Neuronal stem cell (in vitro differentiated cells): ENCODE measurements around the gene CUL1.
"Not testable (repeated sequence)": the region's sequence is repeated elsewhere in the genome, so short reads cannot be mapped to it uniquely, and the experiment has no call there.

Source experiments
- DNase-seq: peaks from one replicate; pipeline ENCODE4 v3.0.0-alpha.2; 2013; ENCODE audit warnings: low spot score
- H2AFZ ChIP-seq: one replicate; pipeline ENCODE4 v1.6.1; 2013; ENCODE audit warnings: mild to moderate bottlenecking, low read length, inconsistent platforms
- H2AK5ac ChIP-seq: 2 replicates; pipeline ENCODE4 v1.6.1; 2013; ENCODE audit warnings: low read depth, mild to moderate bottlenecking, inconsistent platforms, low read length, moderate library complexity, mixed read lengths
- H2BK120ac ChIP-seq: 2 replicates; pipeline ENCODE4 v1.6.1; 2013; ENCODE audit warnings: low read depth, mild to moderate bottlenecking, inconsistent platforms, low read length, moderate library complexity, mixed read lengths
- H2BK12ac ChIP-seq: one replicate; pipeline ENCODE4 v1.6.1; 2013; ENCODE audit warnings: low read length, inconsistent platforms
- H2BK15ac ChIP-seq: 2 replicates; pipeline ENCODE4 v1.6.1; 2013; ENCODE audit warnings: mild to moderate bottlenecking, low read length, inconsistent platforms, mixed read lengths
- H2BK5ac ChIP-seq: one replicate; pipeline ENCODE4 v1.6.1; 2013; ENCODE audit warnings: inconsistent platforms, mild to moderate bottlenecking, low read length, moderate library complexity
- H3K14ac ChIP-seq: one replicate; pipeline ENCODE4 v1.6.1; 2013; ENCODE audit warnings: low read length, inconsistent platforms
- H3K18ac ChIP-seq: 2 replicates; pipeline ENCODE4 v1.6.1; 2013; ENCODE audit warnings: low read length, inconsistent platforms
- H3K23ac ChIP-seq: 2 replicates; pipeline ENCODE4 v1.6.1; 2013; ENCODE audit warnings: low read depth, mild to moderate bottlenecking, mixed read lengths, low read length, inconsistent platforms; ENCODE audit not compliant: poor library complexity
- H3K27ac ChIP-seq: replicated peaks from 3 replicates; pipeline ENCODE4 v1.5.1; 2013; ENCODE audit warnings: low read length, inconsistent platforms
- H3K27me3 ChIP-seq, 3 experiments: 2 replicates each; pipeline ENCODE4 v1.6.1; 2013; ENCODE audit warnings: low read length in 3 of 3, mild to moderate bottlenecking in 2 of 3, inconsistent platforms in 1 of 3, low read depth in 1 of 3, mixed read lengths in 1 of 3, moderate library complexity in 1 of 3; ENCODE audit not compliant: control insufficient read depth in 3 of 3, insufficient read depth in 3 of 3
- H3K36me3 ChIP-seq, 2 donors: replicated peaks in 1 of 2; 2 replicates each; pipeline ENCODE4 v1.6.1; 2013; ENCODE audit warnings: low read length in 2 of 2; ENCODE audit not compliant: control insufficient read depth in 2 of 2, insufficient read depth in 2 of 2
- H3K4ac ChIP-seq: 2 replicates; pipeline ENCODE4 v1.6.1; 2013; ENCODE audit warnings: inconsistent platforms, mild to moderate bottlenecking, low read length, moderate library complexity
- H3K4me1 ChIP-seq, 2 donors: 1 replicate in 1 of 2; 2 replicates in 1 of 2; pipeline ENCODE4 v1.6.1; 2013; ENCODE audit warnings: low read length in 2 of 2, low read depth in 1 of 2; ENCODE audit not compliant: control insufficient read depth in 2 of 2, insufficient read depth in 1 of 2
- H3K4me2 ChIP-seq: one replicate; pipeline ENCODE4 v1.6.1; 2013; ENCODE audit warnings: mild to moderate bottlenecking, low read length, inconsistent platforms; ENCODE audit not compliant: insufficient read depth, poor library complexity, severe bottlenecking
- H3K4me3 ChIP-seq, 2 donors: 2 replicates each; pipeline ENCODE4 v1.5.1; 2013; ENCODE audit warnings: low read length in 2 of 2, mild to moderate bottlenecking in 2 of 2, inconsistent platforms in 1 of 2, moderate library complexity in 1 of 2
- H3K79me1 ChIP-seq: one replicate; pipeline ENCODE4 v1.6.1; 2013; ENCODE audit warnings: low read depth, mild to moderate bottlenecking, inconsistent platforms, low read length, moderate library complexity
- H3K9ac ChIP-seq: one replicate; pipeline ENCODE4 v1.6.1; 2013; ENCODE audit warnings: mild to moderate bottlenecking, low read depth, low read length, inconsistent platforms; ENCODE audit not compliant: poor library complexity
- H3K9me3 ChIP-seq, 2 donors: replicated peaks in 1 of 2; 2 replicates each; pipeline versions ENCODE3 to v1.6.1; 2013; ENCODE audit warnings: low read length in 2 of 2, mild to moderate bottlenecking in 2 of 2, inconsistent platforms in 1 of 2, low read depth in 1 of 2, mixed read lengths in 1 of 2, moderate library complexity in 1 of 2; ENCODE audit not compliant: control insufficient read depth in 2 of 2, insufficient read depth in 1 of 2
- H4K8ac ChIP-seq: one replicate; pipeline ENCODE4 v1.6.1; 2013; ENCODE audit warnings: low read depth, mild to moderate bottlenecking, inconsistent platforms, low read length, moderate library complexity
- H4K91ac ChIP-seq: one replicate; pipeline ENCODE4 v1.6.1; 2013; ENCODE audit warnings: low read length, low read depth, mild to moderate bottlenecking, inconsistent platforms; ENCODE audit not compliant: poor library complexity
- WGBS, 2 donors: extraction: QIAGEN DNeasy Blood & Tissue Kit; methylation state at CpG; one replicate each; pipeline ENCODE4 v1.1.7; 2013; ENCODE audit warnings: missing lambda C conversion rate in 2 of 2, mixed read lengths in 1 of 2; ENCODE audit not compliant: insufficient read length in 2 of 2, insufficient replicate concordance in 1 of 2; ENCODE audit errors: extremely low coverage in 2 of 2; 5-methylcytosine and 5-hydroxymethylcytosine counted together

CUL1 gene

GRCh38 chr7:148710426-148710825, 11.7 kb downstream of the CUL1 start:
- not testable (repeated sequence) for H2AFZ ChIP-seq, H2BK15ac ChIP-seq, H2BK5ac ChIP-seq, H3K79me1 ChIP-seq, H2BK120ac ChIP-seq, H3K23ac ChIP-seq, H3K14ac ChIP-seq, H4K91ac ChIP-seq, H4K8ac ChIP-seq, H3K9ac ChIP-seq, H3K4me3 ChIP-seq, H3K4ac ChIP-seq, H3K27me3 ChIP-seq, H2BK12ac ChIP-seq, H2AK5ac ChIP-seq, DNase-seq, H3K4me2 ChIP-seq, H3K36me3 ChIP-seq, H3K4me1 ChIP-seq, H3K18ac ChIP-seq, H3K27ac ChIP-seq, H3K9me3 ChIP-seq
- WGBS, 2 donors = no CpG with 5 or more reads among the region's 17 CpGs

GRCh38 chr7:148711191-148712102, 12.7 kb downstream of the CUL1 start:
- no peak overlapping the region for H3K4me2 ChIP-seq
- no peak overlapping the region for H2BK120ac ChIP-seq
- H3K14ac ChIP-seq = no peak overlapping the region
- no peak overlapping the region for H3K4me3 ChIP-seq
- H2BK12ac ChIP-seq = no peak overlapping the region
- H3K9ac ChIP-seq = no peak overlapping the region
- H3K27ac ChIP-seq = no peak overlapping the region
- WGBS, 2 donors = 100% methylated on average over 1 of the region's 16 CpGs; no CpG with 5 or more reads in 1 of the 2 donors
- H2AFZ ChIP-seq = no peak overlapping the region
- no peaks in the 10 kb centered on the region for H3K27me3 ChIP-seq
- H3K18ac ChIP-seq = no peak overlapping the region
- peaks cover 3 to 6% of the 10 kb centered on the region in 2 donors for H3K9me3 ChIP-seq
- H3K23ac ChIP-seq = no peak overlapping the region
- H3K4ac ChIP-seq = no peak overlapping the region
- H4K8ac ChIP-seq = no peak overlapping the region
- no peak overlapping the region for H2BK5ac ChIP-seq
- peaks cover 0 to 1% of the 10 kb centered on the region in 2 donors for H3K4me1 ChIP-seq
- H2AK5ac ChIP-seq = no peak overlapping the region
- no peak overlapping the region for H4K91ac ChIP-seq
- no peak overlapping the region for H2BK15ac ChIP-seq
- peaks cover 2 to 9% of the 10 kb centered on the region in 2 donors for H3K36me3 ChIP-seq
- H3K79me1 ChIP-seq = peaks cover 7% of the 10 kb centered on the region
- no peak for DNase-seq

- Histone ChIP-seq H3K4me3 (no peak overlapping the region), H4K91ac (no peak overlapping the region), H4K8ac (no peak overlapping the region), H2AK5ac (no peak overlapping the region), H3K36me3 (peaks cover 2 to 5% of the 10 kb centered on the region in 2 donors), H2BK12ac (no peak overlapping the region), H3K9me3 (peaks cover 6 to 12% of the 10 kb centered on the region in 2 donors), H3K79me1 (peaks cover 7% of the 10 kb centered on the region), H3K4me2 (no peak overlapping the region), H3K27me3 (no peaks in the 10 kb centered on the region), H3K4ac (no peak overlapping the region), H3K18ac (no peak overlapping the region), H2BK15ac (no peak overlapping the region), H3K23ac (no peak overlapping the region), H3K9ac (no peak overlapping the region), H3K4me1 (peaks cover 0 to 1% of the 10 kb centered on the region in 2 donors), H3K14ac (no peak overlapping the region), H2BK120ac (no peak overlapping the region), H2AFZ (no peak overlapping the region), H3K27ac (no peak overlapping the region), H2BK5ac (no peak overlapping the region)
- no peak for DNase-seq
- no CpG with 5 or more reads among the region's 4 CpGs for WGBS, 2 donors
Observed at GRCh38 chr7:148712678-148713329, 14.1 kb downstream of the CUL1 start.

- Histone ChIP-seq H4K91ac (no peak overlapping the region), H2AK5ac (no peak overlapping the region), H2BK5ac (no peak overlapping the region), H2BK12ac (no peak overlapping the region), H3K36me3 (peaks cover 2 to 5% of the 10 kb centered on the region in 2 donors), H3K27me3 (no peaks in the 10 kb centered on the region), H4K8ac (no peak overlapping the region), H2BK120ac (no peak overlapping the region), H3K23ac (no peak overlapping the region), H3K4me3 (no peak overlapping the region), H3K9ac (no peak overlapping the region), H3K4me1 (no peaks in the 10 kb centered on the region), H3K4me2 (no peak overlapping the region), H3K9me3 (peaks cover 6 to 12% of the 10 kb centered on the region in 2 donors), H2BK15ac (no peak overlapping the region), H3K4ac (no peak overlapping the region), H3K27ac (no peak overlapping the region), H3K18ac (no peak overlapping the region), H3K79me1 (peaks cover 7% of the 10 kb centered on the region), H3K14ac (no peak overlapping the region), H2AFZ (no peak overlapping the region)
- no peak for DNase-seq
- WGBS, 2 donors = no CpG with 5 or more reads among the region's 2 CpGs
Observed at GRCh38 chr7:148714498-148714897, 15.8 kb downstream of the CUL1 start.
